Pancreas (tissue), 10 donors: ENCODE measurements around the gene MYT1. TPM values are rescaled to one million over a fixed set of nuclear protein-coding genes. Genes with fewer than 3 reads are reported as not detected.

Source experiments
- ATAC-seq, 4 donors: fragments of 200-7000 bp; cut with Tn5 transposase; one replicate each; pipeline versions ENCODE4 v1.8.0 to v1.9.1; 2020; ENCODE audit warnings: mild to moderate bottlenecking in 4 of 4, moderate library complexity in 4 of 4
- DNase-seq, 6 donors: peaks; one replicate each; pipeline ENCODE4 v3.0.0-alpha.2; 2020
- FAIRE-seq: peaks from 2 replicates; lab custom pipeline; 2012; peaks lifted over from hg19 to GRCh38; lab: Jason Lieb, UNC
- H3K27ac ChIP-seq, 4 donors: fragments of 200-600 bp; sonication (generic); 1 replicate in 3 of 4; 2 replicates in 1 of 4; pipeline versions ENCODE4 v1.5.0 to v1.8.0; 2020
- H3K27me3 ChIP-seq, 4 donors: fragments of 200-600 bp; one replicate each; pipeline ENCODE4 v1.8.0; 2021
- H3K36me3 ChIP-seq, 3 donors: fragments of 200-600 bp; sonication (generic) in 1 of 3; one replicate each; pipeline versions ENCODE4 v1.5.0 to v1.8.0; 2020 to 2021
- H3K4me1 ChIP-seq, 3 donors: fragments of 200-600 bp; one replicate each; pipeline ENCODE4 v1.8.0; 2021
- H3K4me3 ChIP-seq, 4 donors: fragments of 200-600 bp; sonication (generic) in 2 of 4; one replicate each; pipeline versions ENCODE4 v1.5.0 to v1.8.0; 2020 to 2021
- H3K9me3 ChIP-seq, 4 donors: fragments of 200-600 bp; one replicate each; pipeline ENCODE4 v1.8.0; 2021
- CTCF ChIP-seq, 4 donors: fragments of 200-600 bp; sonication (generic) in 3 of 4; IDR thresholded peaks; one replicate each; pipeline versions ENCODE4 v1.5.0 to v1.8.0; 2021; ENCODE audit warnings: antibody characterized with exemption in 4 of 4
- WGBS, 2 donors: extraction: QIAGEN DNeasy Blood & Tissue Kit; methylation state at CpG; one replicate each; pipeline ENCODE4 v1.1.7; 2013; 5-methylcytosine and 5-hydroxymethylcytosine counted together
- intact Hi-C, 3 donors: fragments of 100-400 bp; cut with DNase I; formaldehyde crosslinking; loops; one replicate each; pipeline versions ENCODE4 v1.11.1 to v1.14.2; 2022
- polyA plus RNA-seq, 2 donors: library from polyadenylated mRNA; stranded (reverse); fragments of 200-250 nt; gene quantifications; one replicate each; pipeline ENCODE4 v1.2.3, GENCODE V29; 2013
- total RNA-seq, 6 donors: library from RNA; stranded (reverse); fragmentation: NEBNext Ultra II Directional in 4 of 6; extraction: Animal tissue kit (Norgen Biotek cat#: 25700) in 4 of 6; gene quantifications; one replicate each; pipeline versions ENCODE4 v1.2.1 to v1.2.4, GENCODE V29; 2021 to 2023
- donor health status: healthy with polysubstance abuse.
- donor health status: DM: no; HTN: no; CAD: no; lungs with moderate emphysema.
- donor health status: DM: no; HTN: no; CAD: no.
- donor health status: control.
- donor health status: control.
- donor health status: Bipolar disorder and iron deficiency.
- donor health status: DM: yes; HTN: yes; CAD: no.
- donor health status: DM: no; HTN: no; CAD: no.
- donor health status: DM: no; HTN: no; CAD: no.
- donor health status: DM: yes; HTN: yes; CAD: no.

MYT1 gene
- total and polyA plus RNA-seq, 8 donors = 0.13 to 5.1 (median 0.52) TPM

- Histone ChIP-seq H3K4me3 (no peak overlapping the region), H3K9me3 (no peaks in the 10 kb centered on the region), H3K27ac (no peak overlapping the region), H3K36me3 (peaks cover 0 to 7% (median 4%) of the 10 kb centered on the region in 3 donors), H3K27me3 (no peaks in the 10 kb centered on the region), H3K4me1 (peaks cover 0 to 2% (median 0%) of the 10 kb centered on the region in 3 donors)
- no peak for TF ChIP-seq CTCF (IDR thresholded peaks at IDR 0.05)
- DNase-seq = no peak
- intact Hi-C loops = no loop called here
- WGBS, 2 donors = 94 to 95% methylated on average over 11 of the region's 11 CpGs
- no peak for FAIRE-seq
- no peak for ATAC-seq
Observed at GRCh38 chr20:64271636-64272035, 107.4 kb downstream of the MYT1 start.

- ATAC-seq (no peak), DNase-seq (no peak), FAIRE-seq (no peak)
- Histone ChIP-seq H3K27me3 (no peaks in the 10 kb centered on the region), H3K4me1 (peaks cover 0 to 2% (median 0%) of the 10 kb centered on the region in 3 donors), H3K27ac (no peak overlapping the region), H3K36me3 (peaks cover 0 to 4% (median 3%) of the 10 kb centered on the region in 3 donors), H3K4me3 (no peak overlapping the region), H3K9me3 (no peaks in the 10 kb centered on the region)
- intact Hi-C loops = no loop called here
- WGBS, 2 donors = 88 to 89% methylated on average over 19 of the region's 19 CpGs
- TF ChIP-seq CTCF (IDR thresholded peaks at IDR 0.05) = no peak
Observed at GRCh38 chr20:64273109-64273508, 108.9 kb downstream of the MYT1 start.

GRCh38 chr20:64276817-64277216 is 112.6 kb downstream of the MYT1 start:
- intact Hi-C loops = no loop called here
- DNase-seq (no peak), ATAC-seq (no peak), FAIRE-seq (no peak)
- Histone ChIP-seq H3K4me3 (no peak overlapping the region), H3K4me1 (peaks cover 0 to 2% (median 0%) of the 10 kb centered on the region in 3 donors), H3K9me3 (no peaks in the 10 kb centered on the region), H3K36me3 (no peaks in the 10 kb centered on the region), H3K27me3 (no peaks in the 10 kb centered on the region), H3K27ac (no peak overlapping the region)
- no peak for TF ChIP-seq CTCF (IDR thresholded peaks at IDR 0.05)
- 92% methylated on average over 7 of the region's 7 CpGs for WGBS, 2 donors

GRCh38 chr20:64277571-64278316 is 113.5 kb downstream of the MYT1 start:
- ATAC-seq = no peak
- Histone ChIP-seq H3K36me3 (no peaks in the 10 kb centered on the region), H3K4me1 (peaks cover 0 to 2% (median 0%) of the 10 kb centered on the region in 3 donors), H3K27me3 (no peaks in the 10 kb centered on the region), H3K4me3 (no peak overlapping the region), H3K9me3 (no peaks in the 10 kb centered on the region), H3K27ac (no peak overlapping the region)
- FAIRE-seq = no peak
- DNase-seq = peak in 1 of 6 donors; percentile 41
- no peak for TF ChIP-seq CTCF (IDR thresholded peaks at IDR 0.05)
- intact Hi-C loops = no loop called here
- WGBS, 2 donors = 72 to 84% methylated on average over 8 to 10 of the region's 10 CpGs

- intact Hi-C loops = no loop called here
- WGBS, 2 donors = 81 to 85% methylated on average over 4 of the region's 4 CpGs
- ATAC-seq (no peak), FAIRE-seq (no peak), DNase-seq (peak in 1 of 6 donors; percentile 38)
- Histone ChIP-seq H3K27ac (no peak overlapping the region), H3K9me3 (no peaks in the 10 kb centered on the region), H3K27me3 (no peaks in the 10 kb centered on the region), H3K36me3 (no peaks in the 10 kb centered on the region), H3K4me1 (peaks cover 0 to 2% (median 0%) of the 10 kb centered on the region in 3 donors), H3K4me3 (no peak overlapping the region)
- TF ChIP-seq CTCF (IDR thresholded peaks at IDR 0.05) = no peak
Observed at GRCh38 chr20:64278317-64278681, 114.0 kb downstream of the MYT1 start.
